ENCODE data around the gene DDX51.
A peak's percentile ranks its signal among the peaks of the same experiment; 100 is the strongest.

Gene DDX51

GRCh38 chr12:132166093-132166492 lies 22.0 kb upstream of the DDX51 start:
- DNase-seq, result no peak

- no peak for DNase-seq
Observed at GRCh38 chr12:132165584-132165983, 21.5 kb upstream of the DDX51 start.

- DNase-seq, result no peak
Observed at GRCh38 chr12:132164426-132164825, 20.3 kb upstream of the DDX51 start.

- no peak for DNase-seq
Observed at GRCh38 chr12:132163911-132164288, 19.8 kb upstream of the DDX51 start.

GRCh38 chr12:132163041-132163910 lies 19.2 kb upstream of the DDX51 start:
- DNase-seq, result no peak

GRCh38 chr12:132162508-132163031 lies 18.5 kb upstream of the DDX51 start:
- DNase-seq, result peak; percentile 77

GRCh38 chr12:132161796-132162507 lies 17.8 kb upstream of the DDX51 start:
- DNase-seq, result no peak

- no peak for DNase-seq
Observed at GRCh38 chr12:132161036-132161781, 17.1 kb upstream of the DDX51 start.

GRCh38 chr12:132160601-132161035 lies 16.5 kb upstream of the DDX51 start:
- no peak for DNase-seq

GRCh38 chr12:132160016-132160415 lies 15.9 kb upstream of the DDX51 start:
- no peak for DNase-seq

- no peak for DNase-seq
Observed at GRCh38 chr12:132159555-132160003, 15.5 kb upstream of the DDX51 start.

GRCh38 chr12:132158677-132159554 lies 14.8 kb upstream of the DDX51 start:
- peak; percentile 26 for DNase-seq

GRCh38 chr12:132157733-132158409 lies 13.8 kb upstream of the DDX51 start:
- DNase-seq, result no peak

- no peak for DNase-seq
Observed at GRCh38 chr12:132156573-132157325, 12.6 kb upstream of the DDX51 start.

GRCh38 chr12:132155771-132156572 lies 11.9 kb upstream of the DDX51 start:
- no peak for DNase-seq

- DNase-seq, result no peak
Observed at GRCh38 chr12:132154941-132155770, 11.0 kb upstream of the DDX51 start.

GRCh38 chr12:132154341-132154761 lies 10.2 kb upstream of the DDX51 start:
- DNase-seq, result no peak

- peak; percentile 43 for DNase-seq
Observed at GRCh38 chr12:132153501-132154340, 9.6 kb upstream of the DDX51 start.
